ENCODE measurements around the gene LRRC75A. TPM values are rescaled to one million over a fixed set of nuclear protein-coding genes. Genes with fewer than 3 reads are reported as not detected.

The LRRC75A gene
- total RNA-seq, 1 experiment from 2014 or later: 1.2 TPM

DNA sequence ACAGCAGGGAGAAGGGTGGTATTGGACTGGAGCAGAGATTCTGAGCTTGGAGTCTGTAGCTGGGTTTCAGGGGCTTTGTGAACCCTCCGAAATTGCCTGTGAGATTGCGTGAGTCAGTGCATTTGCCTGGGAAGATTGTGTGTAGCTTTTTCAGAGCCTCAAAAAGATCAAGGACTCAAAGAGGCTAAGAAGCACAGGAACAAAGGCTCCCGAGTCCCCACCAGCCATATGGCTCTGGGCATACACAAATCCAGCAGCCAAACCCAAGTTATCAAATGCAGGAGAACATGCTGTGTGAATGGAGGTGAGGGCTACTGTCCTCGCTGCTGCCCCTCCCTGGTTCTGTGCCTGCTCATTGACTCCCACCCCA lies 3.0 kb downstream of the LRRC75A start:
- ChIA-PET CTCF (no interaction called here), POLR2A (no interaction called here)
- intact Hi-C loops (cut with micrococcal nuclease; ENCODE audit: unreplicated experiment) (no loop called here), in situ Hi-C loops (cut with HindIII; ENCODE audit: low pct_unique_long_range_greater_than_20kb, low sequenced_read_pairs) (no loop called here)
- H3K36me3 ChIP-seq (ENCODE audit: control insufficient read depth, insufficient read depth, low read length): no peaks in the 10 kb centered on the region; the same call in 1 of the 2 replicates
- H3K27me3 ChIP-seq (ENCODE audit: control insufficient read depth, insufficient read depth, low read length): no peaks in the 10 kb centered on the region
- TF ChIP-seq SIN3A (IDR thresholded peaks at IDR 0.05; ENCODE audit: borderline replicate concordance, insufficient read depth, low read depth, low read length) (no peak), POLR2AphosphoS5 (IDR thresholded peaks at IDR 0.05; ENCODE audit: low read depth, low read length) (no peak), TCF7L2 (IDR thresholded peaks at IDR 0.05; ENCODE audit: low read depth, low read length) (no peak)
- TF ChIP-seq, protein P1, sequence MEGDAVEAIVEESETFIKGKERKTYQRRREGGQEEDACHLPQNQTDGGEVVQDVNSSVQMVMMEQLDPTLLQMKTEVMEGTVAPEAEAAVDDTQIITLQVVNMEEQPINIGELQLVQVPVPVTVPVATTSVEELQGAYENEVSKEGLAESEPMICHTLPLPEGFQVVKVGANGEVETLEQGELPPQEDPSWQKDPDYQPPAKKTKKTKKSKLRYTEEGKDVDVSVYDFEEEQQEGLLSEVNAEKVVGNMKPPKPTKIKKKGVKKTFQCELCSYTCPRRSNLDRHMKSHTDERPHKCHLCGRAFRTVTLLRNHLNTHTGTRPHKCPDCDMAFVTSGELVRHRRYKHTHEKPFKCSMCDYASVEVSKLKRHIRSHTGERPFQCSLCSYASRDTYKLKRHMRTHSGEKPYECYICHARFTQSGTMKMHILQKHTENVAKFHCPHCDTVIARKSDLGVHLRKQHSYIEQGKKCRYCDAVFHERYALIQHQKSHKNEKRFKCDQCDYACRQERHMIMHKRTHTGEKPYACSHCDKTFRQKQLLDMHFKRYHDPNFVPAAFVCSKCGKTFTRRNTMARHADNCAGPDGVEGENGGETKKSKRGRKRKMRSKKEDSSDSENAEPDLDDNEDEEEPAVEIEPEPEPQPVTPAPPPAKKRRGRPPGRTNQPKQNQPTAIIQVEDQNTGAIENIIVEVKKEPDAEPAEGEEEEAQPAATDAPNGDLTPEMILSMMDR (IDR thresholded peaks at IDR 0.05): no peak
- TF ChIP-seq, protein P2, sequence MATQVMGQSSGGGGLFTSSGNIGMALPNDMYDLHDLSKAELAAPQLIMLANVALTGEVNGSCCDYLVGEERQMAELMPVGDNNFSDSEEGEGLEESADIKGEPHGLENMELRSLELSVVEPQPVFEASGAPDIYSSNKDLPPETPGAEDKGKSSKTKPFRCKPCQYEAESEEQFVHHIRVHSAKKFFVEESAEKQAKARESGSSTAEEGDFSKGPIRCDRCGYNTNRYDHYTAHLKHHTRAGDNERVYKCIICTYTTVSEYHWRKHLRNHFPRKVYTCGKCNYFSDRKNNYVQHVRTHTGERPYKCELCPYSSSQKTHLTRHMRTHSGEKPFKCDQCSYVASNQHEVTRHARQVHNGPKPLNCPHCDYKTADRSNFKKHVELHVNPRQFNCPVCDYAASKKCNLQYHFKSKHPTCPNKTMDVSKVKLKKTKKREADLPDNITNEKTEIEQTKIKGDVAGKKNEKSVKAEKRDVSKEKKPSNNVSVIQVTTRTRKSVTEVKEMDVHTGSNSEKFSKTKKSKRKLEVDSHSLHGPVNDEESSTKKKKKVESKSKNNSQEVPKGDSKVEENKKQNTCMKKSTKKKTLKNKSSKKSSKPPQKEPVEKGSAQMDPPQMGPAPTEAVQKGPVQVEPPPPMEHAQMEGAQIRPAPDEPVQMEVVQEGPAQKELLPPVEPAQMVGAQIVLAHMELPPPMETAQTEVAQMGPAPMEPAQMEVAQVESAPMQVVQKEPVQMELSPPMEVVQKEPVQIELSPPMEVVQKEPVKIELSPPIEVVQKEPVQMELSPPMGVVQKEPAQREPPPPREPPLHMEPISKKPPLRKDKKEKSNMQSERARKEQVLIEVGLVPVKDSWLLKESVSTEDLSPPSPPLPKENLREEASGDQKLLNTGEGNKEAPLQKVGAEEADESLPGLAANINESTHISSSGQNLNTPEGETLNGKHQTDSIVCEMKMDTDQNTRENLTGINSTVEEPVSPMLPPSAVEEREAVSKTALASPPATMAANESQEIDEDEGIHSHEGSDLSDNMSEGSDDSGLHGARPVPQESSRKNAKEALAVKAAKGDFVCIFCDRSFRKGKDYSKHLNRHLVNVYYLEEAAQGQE (IDR thresholded peaks at IDR 0.05; ENCODE audit: insufficient read depth in 1 of 2, low read depth in 2 of 2, low read length in 1 of 2): no peak
- no peak for ATAC-seq
- H3K4me3 ChIP-seq (ENCODE audit: low read depth in 2 of 2, low read length in 2 of 2): no peak overlapping the region
- H3K27ac ChIP-seq (ENCODE audit: low read length): no peak overlapping the region
- no TSS peak for BruUV-seq (replicated peaks)
- H3K9me3 ChIP-seq (ENCODE audit: control insufficient read depth, insufficient read depth, low read depth, low read length): no peaks in the 10 kb centered on the region
- DNase-seq (ENCODE audit: low read depth, low spot score): no peak
- peaks cover 4% of the 10 kb centered on the region; the same call in 1 of the 2 replicates for H3K4me1 ChIP-seq (ENCODE audit: control insufficient read depth, insufficient read depth, low read length)

DNA sequence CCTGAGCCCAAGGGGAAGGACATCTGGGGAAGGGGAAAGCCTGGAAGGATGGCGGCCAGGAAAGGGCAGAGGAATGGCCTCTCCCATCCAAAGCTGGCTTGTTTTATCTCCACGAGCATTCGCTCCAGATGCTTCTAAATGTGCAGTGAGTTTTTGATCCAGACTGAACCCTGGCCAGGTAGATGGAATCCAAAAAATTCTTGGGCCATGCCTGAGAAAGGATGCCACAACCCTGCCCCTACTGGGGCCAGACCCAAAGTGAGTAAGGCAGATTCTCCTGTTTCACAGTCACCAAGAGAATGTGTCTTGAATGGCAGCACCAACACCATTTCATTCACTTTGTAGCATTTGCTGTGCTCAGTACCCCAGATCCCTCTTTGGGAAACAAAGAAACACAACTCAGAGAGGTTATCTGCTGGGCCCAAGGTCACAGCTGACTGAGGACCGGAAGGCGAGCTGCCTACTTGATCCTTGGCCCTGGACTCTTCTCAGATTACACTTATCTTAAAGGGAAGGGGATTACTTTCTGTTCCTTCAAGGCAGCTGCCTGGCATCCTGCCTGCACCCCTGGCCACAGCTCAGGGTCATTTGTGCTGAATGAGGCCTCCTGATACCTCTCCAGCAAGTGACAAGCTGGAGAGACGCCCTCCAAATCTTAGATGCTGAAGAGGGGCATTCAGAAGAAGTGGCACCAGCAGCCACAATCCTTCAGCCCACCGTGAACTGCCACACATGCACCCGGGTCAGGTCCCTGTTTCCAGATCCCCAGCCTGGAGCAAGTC lies 3.6 kb downstream of the LRRC75A start:
- H3K4me1 ChIP-seq (ENCODE audit: control insufficient read depth, insufficient read depth, low read length): peaks cover 4% of the 10 kb centered on the region; the same call in 1 of the 2 replicates
- CTCF ChIA-PET: no interaction called here
- in situ Hi-C loops (cut with HindIII; ENCODE audit: low pct_unique_long_range_greater_than_20kb, low sequenced_read_pairs) (no loop called here), intact Hi-C loops (cut with micrococcal nuclease; ENCODE audit: unreplicated experiment) (no loop called here)
- no peak overlapping the region for H3K27ac ChIP-seq (ENCODE audit: low read length)
- DNase-seq (ENCODE audit: low read depth, low spot score): no peak
- no peaks in the 10 kb centered on the region for H3K27me3 ChIP-seq (ENCODE audit: control insufficient read depth, insufficient read depth, low read length)
- no peak overlapping the region for H3K4me3 ChIP-seq (ENCODE audit: low read depth in 2 of 2, low read length in 2 of 2)
- TF ChIP-seq, protein P2 (IDR thresholded peaks at IDR 0.05; ENCODE audit: insufficient read depth in 1 of 2, low read depth in 2 of 2, low read length in 1 of 2): no peak
- TF ChIP-seq, protein P1 (IDR thresholded peaks at IDR 0.05): no peak
- no peak for TF ChIP-seq TCF7L2 (IDR thresholded peaks at IDR 0.05; ENCODE audit: low read depth, low read length)
- no peak for TF ChIP-seq SIN3A (IDR thresholded peaks at IDR 0.05; ENCODE audit: borderline replicate concordance, insufficient read depth, low read depth, low read length)
- no peak for TF ChIP-seq POLR2AphosphoS5 (IDR thresholded peaks at IDR 0.05; ENCODE audit: low read depth, low read length)
- no TSS peak for BruUV-seq (replicated peaks)
- no peaks in the 10 kb centered on the region; the same call in 1 of the 2 replicates for H3K36me3 ChIP-seq (ENCODE audit: control insufficient read depth, insufficient read depth, low read length)
- H3K9me3 ChIP-seq (ENCODE audit: control insufficient read depth, insufficient read depth, low read depth, low read length): no peaks in the 10 kb centered on the region
- POLR2A ChIA-PET: no interaction called here
- ATAC-seq: no peak

Measured in Panc1 (cell line).